Endothelial cell of hepatic sinusoid (primary cell): ENCODE results near the gene TTF2.

Experiments used
- in situ Hi-C: cut with HindIII; loops from 2 replicates; pipeline ENCODE4 v1.10.0; 2017; ENCODE audit warnings: low sequenced_read_pairs

The TTF2 gene

DNA sequence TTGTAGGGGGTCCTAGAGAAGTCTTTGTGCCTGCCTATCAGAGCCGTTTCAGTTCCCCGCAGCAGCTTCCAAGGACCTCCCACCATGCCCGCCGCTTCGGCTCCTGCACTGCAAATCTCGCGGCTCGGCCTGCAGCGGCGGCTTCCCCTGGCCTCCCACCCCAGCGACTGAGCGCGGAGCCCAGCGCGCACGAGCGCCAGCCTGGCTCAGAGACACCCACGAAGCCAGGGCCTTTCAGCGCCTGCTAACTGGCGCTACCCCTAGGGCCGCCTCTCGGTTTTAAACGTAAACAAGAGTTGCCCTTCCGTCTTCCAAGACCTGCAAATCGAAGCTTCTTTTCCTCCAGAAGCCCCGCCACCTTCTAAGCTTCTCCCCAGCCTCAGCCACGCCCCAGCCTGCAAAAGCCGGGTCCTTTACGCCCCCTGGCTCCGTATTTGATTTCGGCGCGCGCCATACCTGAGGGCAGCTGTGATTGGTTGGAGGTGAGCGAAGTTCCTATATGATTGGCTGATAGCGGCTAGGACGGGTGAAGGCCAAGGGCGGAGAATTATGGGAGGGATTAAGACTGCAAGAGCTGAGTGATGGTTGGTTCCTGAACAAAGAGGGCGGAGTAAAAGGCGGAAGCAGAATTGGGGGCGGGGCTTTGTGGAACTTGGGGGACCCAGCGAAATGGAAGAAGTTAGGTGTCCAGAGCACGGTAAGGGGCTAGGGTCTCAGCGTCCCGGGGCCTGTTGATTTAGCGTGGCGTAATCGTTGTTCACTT, at the start of gene TTF2:
TTF2 (plus strand) TSS at position 649 of the 763 bp plus-strand sequence; CDS start at position 670, 21 bp downstream.
- in situ Hi-C loops: loop anchor here (25.0 kb wide), 2 partner anchors 323 to 473 kb away; no protein-coding TSS in a partner anchor

DNA sequence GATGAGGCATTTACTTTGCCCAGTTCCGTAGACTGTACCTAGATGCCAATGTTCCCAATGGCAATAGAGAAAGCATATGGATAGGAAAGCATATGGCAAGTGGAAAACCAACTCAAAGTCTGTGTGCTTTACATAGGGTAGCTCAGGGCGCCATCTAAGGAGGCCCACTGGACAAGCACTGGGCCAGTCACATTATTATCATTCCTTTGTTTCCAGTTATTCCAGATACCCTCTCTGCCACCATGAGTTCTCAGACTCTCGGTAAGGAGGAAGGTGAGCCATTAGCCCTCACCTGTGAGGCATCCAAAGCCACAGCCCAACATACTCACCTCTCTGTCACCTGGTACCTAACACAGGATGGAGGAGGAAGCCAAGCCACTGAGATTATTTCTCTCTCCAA, 48.8 kb upstream of the TTF2 start:
- in situ Hi-C loops: no loop called here

DNA sequence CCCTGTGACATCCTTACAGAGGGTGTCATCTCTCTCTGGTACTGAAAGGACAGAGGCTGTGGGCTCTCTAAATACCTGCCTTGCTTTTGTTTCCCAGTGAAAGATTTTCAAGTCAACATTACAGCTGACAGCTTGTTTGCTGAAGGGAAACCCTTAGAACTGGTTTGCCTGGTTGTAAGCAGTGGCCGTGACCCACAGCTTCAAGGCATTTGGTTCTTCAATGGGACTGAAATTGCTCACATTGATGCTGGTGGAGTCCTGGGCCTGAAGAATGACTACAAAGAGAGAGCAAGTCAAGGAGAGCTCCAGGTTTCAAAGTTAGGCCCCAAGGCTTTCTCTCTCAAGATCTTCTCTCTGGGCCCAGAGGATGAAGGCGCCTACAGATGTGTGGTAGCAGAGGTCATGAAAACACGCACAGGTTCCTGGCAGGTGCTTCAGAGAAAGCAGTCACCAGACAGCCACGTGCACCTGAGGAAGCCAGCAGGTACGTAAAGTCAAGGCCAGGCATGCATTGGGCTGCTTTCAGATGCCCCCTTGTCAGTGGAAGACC, 46.7 kb upstream of the TTF2 start:
- in situ Hi-C loops: no loop called here

DNA sequence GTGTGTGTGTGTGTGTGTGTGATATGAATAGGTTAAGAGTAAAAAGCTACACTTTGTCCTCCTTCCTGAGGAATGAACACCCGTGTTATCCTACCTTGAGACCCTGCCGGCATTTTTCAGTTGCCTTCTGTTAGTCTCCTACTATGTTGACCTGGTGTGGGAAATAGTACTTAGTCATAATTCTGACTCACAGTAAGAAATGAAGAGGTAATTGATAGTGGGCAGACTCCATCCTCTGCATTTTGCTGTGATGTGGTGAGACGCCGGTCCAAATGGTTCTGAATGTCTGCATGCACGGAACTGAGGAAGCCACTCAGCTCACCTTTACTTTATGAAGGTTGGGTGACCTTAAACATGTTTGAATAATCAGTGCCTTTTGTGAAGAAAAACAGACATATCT, 45.9 kb upstream of the TTF2 start:
- in situ Hi-C loops: no loop called here

GRCh38 chr1:117015724-117016123, 44.4 kb upstream of the TTF2 start:
- in situ Hi-C loops: no loop called here

DNA sequence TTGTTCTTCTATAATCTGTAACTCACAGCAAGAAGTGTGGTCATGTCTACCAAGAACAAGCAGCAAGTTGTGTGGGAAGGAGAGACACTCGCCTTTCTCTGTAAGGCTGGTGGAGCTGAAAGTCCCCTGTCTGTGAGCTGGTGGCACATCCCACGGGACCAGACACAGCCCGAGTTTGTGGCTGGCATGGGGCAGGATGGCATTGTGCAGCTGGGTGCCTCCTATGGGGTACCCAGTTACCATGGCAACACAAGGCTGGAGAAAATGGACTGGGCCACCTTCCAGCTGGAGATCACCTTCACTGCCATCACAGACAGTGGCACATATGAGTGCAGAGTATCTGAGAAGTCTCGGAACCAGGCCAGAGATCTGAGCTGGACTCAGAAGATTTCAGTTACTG, 43.1 kb upstream of the TTF2 start:
- in situ Hi-C loops: no loop called here

DNA sequence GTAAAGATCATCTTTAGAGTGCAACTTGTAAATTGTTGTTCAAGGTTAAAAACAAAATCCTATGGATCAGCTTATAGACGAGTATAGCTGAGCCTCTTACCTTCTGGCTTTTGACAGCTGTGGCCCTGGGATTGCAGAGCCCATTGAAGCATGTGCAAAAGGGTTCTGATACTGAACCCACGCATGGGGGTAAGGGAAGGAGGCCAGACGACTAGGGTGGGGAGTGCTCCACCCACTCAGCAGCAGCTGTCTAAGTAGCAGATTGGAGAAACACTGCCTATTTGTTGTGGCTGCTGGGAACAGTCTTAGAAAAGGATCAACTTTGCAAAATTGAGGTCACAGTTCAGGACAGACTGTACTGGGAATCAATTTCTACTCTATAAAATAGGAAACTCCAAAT, 42.5 kb upstream of the TTF2 start:
- in situ Hi-C loops: no loop called here

- in situ Hi-C loops: no loop called here
Observed at GRCh38 chr1:117020526-117021156, 39.5 kb upstream of the TTF2 start.

DNA sequence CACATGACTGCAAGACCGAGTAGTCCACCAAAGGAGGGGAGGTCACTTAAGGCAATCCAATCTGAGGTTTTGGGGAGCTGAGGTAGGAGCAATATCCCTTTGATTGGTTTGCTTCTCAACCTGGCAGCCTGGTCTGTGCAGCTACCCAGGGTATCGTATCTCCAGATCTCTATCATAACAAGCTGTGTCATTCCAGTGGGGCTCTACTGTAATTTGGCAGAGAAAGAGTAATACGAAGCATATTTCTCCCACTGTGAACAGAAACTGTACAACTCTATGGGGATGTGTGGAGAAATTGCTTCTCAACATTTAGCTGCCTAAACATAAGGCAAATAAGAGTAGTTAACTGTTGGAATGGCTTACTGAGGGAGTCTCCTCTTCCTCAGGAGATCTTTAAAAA, 38.0 kb upstream of the TTF2 start:
- in situ Hi-C loops: no loop called here

DNA sequence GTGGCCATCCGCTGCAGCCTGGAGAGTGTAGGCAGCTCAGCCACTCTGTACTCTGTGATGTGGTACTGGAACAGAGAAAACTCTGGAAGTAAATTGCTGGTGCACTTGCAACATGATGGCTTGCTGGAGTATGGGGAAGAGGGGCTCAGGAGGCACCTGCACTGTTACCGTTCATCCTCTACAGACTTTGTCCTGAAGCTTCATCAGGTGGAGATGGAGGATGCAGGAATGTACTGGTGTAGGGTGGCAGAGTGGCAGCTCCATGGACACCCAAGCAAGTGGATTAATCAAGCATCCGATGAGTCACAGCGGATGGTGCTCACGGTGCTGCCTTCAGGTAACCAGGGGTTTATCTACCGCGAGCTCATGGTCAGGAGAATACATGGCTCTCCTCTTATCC, 34.6 kb upstream of the TTF2 start:
- in situ Hi-C loops: no loop called here

- in situ Hi-C loops: no loop called here
Observed at GRCh38 chr1:117026361-117026760, 33.8 kb upstream of the TTF2 start.

GRCh38 chr1:117029685-117030084, 30.4 kb upstream of the TTF2 start:
- in situ Hi-C loops: no loop called here

- in situ Hi-C loops: no loop called here
Observed at GRCh38 chr1:117030271-117030877, 29.8 kb upstream of the TTF2 start.

- in situ Hi-C loops: no loop called here
Observed at GRCh38 chr1:117032266-117032665, 27.9 kb upstream of the TTF2 start.

DNA sequence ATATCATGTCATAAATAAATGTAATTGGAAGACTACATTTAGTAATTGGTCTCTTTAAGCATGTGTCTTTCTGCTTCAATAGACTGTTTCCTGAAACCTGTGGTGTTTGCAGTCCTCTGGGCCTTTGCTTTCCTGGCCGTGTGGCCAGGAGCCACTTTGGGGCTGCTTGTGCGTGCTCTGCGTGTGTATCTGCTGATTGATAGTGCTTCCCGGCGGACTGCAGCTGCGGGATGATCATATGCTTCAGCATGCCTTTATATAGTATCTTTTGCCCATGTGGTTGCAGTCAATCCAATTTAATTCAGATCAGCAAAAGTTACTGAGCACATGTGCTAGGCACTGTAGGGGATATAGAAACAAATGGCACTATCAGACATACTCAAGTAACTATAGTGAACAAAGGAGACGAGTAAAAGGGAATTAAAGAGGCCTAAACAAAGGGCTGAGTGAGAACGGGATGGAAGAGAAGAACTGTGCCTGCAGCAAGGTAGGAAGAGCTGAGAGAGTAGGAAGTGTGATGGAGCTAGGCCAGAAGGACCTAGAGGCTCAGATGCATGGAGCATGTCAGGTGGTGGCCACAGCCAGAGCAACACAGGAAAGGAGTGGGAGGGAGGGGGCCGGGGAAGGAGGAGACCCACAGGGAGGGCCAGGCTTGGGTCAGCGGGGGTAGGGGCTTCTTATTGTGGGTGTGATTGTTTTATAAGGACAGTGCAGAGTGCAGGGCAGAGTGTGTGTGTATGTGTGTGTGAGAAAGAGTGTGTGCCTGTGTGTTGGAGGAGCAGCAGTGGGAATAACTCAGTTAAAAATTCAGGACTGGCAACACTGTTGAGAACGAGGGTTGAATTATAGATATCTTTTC, 27.2 kb upstream of the TTF2 start:
- in situ Hi-C loops: no loop called here

- in situ Hi-C loops: no loop called here
Observed at GRCh38 chr1:117033772-117034171, 26.4 kb upstream of the TTF2 start.

GRCh38 chr1:117034791-117035290, 25.3 kb upstream of the TTF2 start:
- in situ Hi-C loops: no loop called here

GRCh38 chr1:117036018-117036461, 24.1 kb upstream of the TTF2 start:
- in situ Hi-C loops: no loop called here

DNA sequence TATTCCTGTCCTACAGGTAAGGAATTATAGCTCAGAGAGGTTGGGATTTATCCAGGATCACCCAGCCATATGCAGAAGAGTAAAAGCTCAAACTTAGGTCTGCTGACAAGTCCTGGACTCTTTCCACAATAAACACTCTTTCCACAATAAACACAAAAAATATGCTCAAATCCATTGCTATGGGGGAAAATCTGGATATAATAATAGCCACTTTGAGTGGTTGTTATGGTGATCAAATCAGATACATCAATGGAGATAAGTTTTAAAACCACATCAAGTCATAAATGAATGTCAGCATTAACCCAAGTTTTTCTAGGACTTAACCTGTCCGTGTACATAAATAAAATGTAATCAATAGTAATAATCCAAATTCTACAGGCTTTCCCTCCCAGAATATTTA, 22.3 kb upstream of the TTF2 start:
- in situ Hi-C loops: no loop called here

DNA sequence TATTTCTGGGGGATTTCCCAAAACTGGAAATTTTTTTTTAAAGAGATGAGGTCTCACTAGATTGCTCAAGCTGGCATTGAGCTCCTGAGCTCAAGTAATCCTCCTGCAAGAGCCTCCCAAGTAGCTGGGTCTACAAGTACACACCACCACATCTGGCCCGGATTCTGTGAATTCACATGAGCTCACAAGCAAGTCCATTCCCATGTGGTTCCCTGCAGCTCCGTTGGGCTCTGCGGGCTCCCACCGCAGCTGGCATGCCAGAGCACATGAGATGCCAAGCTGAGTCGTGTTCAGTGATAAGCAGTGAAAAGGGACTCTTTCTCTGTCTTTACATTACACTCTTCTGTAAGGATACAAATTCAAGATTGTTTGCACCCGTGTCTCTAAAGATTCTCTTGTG, 21.9 kb upstream of the TTF2 start:
- in situ Hi-C loops: no loop called here

DNA sequence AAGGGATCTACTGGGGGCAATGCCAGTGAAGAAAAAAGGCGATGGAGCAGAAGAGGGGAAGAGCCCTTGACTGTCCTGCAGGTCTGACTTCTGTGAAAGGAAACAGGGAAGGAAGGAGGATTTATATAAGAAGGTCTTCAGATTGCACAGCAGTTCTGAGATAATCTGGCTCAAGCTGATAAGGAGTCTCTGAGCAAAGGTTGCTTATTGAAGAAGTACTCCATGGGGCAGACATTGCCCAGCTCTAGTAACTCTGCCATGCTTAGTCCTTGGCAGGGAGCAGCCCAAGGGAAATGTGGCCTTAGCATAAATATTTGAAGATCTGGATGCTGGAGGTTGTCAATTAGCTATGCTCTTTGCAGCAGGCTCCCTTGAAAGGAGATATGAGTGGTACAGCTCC, 15.9 kb upstream of the TTF2 start:
- in situ Hi-C loops: no loop called here
